Activated T-helper 1 cell treated with Interleukin-2 at 50 U/mL for 16 hours (primary cell): ENCODE data around the gene EFL1.
A peak's percentile ranks its signal among the peaks of the same experiment; 100 is the strongest.

ENCODE experiments used
- DNase-seq: peaks from one replicate; pipeline ENCODE4 v3.0.0-alpha.2; 2020; ENCODE audit warnings: low read depth

Gene EFL1

GRCh38 chr15:82124331-82125263, 137.9 kb downstream of the EFL1 start:
- DNase-seq: no peak

DNA sequence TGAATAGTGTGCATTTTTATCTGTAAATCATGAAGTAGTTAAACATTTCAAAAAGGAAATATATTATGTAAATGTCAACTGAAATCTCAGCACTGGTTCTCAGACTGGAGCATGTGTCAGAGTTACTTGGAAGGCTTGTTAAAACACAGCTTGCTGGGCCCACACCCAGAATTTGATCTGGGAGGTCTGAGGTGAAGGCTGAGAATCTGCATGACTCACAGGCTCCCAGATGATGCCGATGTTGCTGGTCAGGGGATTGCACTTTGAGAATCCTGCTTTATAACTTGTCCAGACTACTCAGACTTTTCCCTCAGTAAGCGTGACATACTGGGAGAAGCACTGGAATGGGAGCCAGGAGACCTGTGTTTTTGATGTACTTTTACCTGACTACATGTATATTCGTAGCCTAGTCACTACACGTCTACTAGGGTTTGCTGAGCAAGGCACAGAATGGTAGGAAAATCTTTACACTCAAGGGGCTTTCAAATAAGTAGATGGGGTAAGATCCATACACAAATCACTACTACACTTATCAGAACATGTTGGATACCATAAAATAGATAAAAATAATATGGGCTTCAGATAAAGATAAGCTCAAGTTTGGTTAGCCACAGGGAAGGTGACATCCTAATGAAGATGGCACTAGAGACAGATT, 139.7 kb downstream of the EFL1 start:
- no peak for DNase-seq

DNA sequence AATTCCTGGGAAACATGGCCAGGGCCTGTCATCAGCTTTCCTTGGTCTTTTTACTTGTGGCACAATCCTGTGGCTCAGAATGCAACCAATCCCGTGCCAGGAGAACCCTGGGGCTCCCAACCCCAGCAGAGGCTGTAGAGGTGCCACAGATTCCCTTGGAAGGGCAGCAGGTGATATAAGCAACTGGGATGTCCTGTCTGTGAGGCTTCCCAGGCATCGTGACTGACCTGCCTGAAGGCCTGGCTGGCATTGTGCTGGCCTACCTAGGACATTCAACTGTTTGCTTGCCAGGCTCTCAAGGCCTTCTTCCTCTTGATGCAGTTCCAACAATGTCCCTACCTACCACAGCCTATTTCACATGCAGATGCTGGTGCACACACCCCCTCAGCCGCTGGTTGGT, 144.5 kb downstream of the EFL1 start:
- no peak for DNase-seq

DNA sequence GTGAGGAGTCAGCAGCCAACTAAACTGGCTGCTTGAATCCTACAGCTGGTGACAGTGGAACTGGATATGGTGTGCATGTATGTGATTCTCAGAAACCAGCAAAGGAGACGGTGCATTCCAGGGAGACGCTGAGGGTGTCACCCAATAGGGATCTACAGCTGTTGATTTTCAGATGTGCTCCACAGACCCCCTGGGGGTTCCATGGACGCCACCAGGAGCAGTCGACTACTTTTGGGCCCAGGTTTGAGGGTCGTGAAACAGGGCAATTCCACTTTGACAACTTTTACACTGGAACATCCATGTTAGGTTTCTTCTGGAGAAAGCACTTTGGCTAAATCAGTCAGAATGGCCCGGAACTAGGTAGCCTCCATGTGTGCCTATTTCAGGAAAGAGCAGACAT, 145.2 kb downstream of the EFL1 start:
- DNase-seq: no peak

DNA sequence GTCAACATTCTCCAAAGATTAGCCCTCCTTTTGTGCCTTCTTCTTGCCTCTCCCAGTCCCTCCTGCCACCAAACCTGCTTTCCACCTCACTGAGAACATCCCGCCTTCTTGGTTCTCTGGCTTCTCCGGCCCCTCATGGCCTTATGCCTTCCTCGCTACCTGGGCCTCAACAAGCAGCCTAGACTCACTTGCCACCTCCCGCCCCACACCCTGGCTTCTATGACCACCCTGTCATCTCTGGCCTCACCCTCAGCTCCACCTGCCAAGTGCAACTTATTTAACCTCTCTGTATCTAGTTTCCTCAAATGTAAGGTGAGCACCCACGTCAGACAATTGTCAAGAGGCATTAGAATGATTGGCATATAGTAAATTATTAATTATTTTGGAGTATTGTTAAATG, 147.9 kb downstream of the EFL1 start:
- no peak for DNase-seq

DNA sequence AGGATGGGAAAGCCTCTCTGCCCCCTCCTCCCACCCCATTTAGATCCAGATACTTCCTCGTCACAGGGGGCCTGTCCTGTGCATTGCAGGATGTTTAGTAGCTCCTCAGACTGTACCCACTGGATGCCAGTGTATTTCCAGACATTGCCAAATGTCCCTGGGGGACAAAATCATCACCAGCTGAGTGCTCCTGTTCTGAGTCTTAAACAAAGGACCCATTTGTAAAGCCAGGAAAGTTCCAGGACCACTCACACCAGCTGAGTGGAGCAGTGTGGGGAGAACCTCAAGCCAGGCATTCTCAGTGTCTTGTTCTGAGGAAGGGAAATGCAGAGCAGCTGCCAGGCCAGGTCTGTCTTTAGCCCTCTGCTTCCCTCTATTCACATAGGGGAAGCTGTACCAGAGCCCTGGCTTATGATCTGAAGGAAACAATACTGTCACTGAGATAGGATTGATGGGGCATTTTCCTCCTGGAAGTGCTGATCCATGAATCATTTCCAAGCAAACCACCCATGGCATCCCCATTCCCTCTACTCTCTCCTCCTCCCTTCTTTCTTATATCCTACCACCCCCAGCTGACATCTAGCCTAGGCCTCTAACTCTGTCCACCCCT, 149.3 kb downstream of the EFL1 start:
- DNase-seq: no peak

DNA sequence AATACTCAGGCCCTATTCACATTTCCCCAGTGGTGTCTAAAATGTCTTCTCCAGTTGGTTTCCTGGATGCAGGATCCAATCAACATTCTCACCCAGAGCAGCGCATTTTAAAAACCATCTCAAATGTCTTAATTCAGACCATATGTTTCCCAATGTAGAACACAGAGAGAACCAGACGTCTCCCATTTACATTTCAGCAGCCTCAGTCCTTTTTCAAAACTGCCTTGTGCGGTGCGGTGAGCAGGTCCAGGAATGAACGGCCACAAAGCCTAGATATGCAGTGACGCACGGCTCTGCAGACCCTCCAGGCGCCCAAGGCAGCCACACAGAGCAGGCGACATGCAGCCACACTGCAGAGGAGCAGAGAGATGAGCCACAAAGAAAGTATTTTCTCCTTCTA, 150.6 kb downstream of the EFL1 start:
- no peak for DNase-seq

GRCh38 chr15:82110144-82110543, 152.4 kb downstream of the EFL1 start:
- DNase-seq: no peak

GRCh38 chr15:82108489-82109078, 153.9 kb downstream of the EFL1 start:
- peak; percentile 34 for DNase-seq

GRCh38 chr15:82106679-82107078, 155.9 kb downstream of the EFL1 start:
- DNase-seq: no peak

DNA sequence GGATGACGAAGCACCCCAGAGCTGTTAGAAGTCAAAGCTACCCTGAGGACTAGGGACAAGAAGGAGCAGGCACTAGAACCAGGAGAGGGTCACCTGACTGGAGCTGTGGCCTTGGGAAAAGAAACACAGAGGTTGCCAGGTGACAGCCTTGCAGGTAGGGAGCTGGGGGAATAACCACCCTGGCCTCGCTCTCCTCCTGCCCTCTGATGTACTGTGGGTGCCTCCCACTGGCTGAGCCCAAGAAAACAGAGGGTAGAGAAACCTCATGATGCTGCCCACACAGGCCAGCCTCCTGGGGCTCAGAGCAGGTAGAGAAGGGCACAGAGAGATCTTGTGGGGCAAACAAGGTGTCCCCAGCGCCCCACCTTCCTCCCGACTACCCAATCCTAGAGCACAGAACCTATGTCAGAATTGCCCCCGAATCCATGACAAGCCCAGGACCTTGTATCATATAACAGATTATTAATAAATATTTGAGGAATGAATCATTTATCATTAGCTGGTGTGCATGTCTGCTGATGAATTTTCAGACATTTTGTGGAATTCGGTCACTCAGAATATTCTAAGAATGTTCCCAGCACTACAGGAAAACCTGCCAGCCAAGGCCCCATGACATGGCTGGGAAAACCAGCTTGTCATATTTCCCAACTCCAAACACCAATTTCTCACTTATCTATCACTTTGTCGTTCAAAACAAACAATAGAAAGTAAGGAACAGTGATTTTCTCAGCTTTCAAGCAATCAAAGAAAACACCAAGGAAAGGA, 156.9 kb downstream of the EFL1 start:
- DNase-seq: no peak

DNA sequence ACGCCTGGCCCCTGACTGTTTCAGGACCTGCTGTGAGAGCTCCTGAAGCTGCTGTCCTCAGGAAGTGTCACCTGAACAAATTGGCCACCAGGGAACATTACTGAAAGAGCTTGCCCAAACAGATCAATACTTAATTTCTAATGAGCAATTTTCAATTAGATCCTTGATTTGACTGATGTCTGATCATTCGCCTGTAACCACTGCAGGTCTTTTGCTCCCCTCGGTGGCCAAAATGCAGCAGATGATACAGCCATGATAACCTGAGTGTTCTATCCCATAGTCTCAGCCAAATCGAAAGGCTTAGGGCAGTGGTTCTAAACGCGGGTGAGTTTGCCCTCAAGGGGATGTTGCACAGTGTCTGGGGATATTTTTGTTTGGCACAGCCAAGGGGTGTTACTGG, 159.1 kb downstream of the EFL1 start:
- no peak for DNase-seq

DNA sequence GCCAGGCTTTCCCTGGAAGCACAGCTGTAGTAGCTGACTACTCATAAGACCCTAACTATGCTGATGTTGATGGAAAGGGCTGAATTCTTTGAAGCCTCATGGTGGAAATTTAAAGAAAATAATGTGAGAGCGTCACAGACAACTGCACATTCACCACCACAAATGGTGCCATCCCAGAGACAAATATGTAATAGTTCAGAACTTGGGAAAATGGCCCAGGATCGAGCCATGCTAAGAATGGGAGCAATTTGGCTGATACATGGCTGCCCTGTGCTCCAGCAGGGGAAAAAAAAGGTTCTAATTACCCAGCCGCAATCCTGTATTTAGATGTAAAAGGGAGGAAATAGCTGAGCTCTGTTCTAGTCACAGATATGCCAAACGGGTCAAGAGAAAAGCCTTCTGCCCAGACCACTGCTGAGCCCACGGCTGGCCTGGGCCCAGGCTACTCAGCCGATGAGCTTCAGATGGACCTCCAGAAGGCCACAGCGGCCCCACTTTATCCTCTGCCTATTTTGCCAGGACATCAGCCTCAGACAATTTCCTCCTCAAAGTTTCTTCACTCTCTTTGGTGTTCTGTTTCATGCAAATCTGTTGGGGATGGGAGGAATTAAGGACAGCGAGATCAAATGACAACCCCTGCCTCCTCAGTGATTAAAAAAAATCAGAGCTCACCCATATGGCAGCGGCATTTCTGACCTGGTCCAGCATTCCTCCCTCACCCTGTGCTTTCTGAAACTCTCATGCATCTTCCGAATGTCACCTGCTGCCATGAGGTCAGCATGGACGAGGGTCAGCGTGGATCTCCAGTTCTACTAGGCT, 162.2 kb downstream of the EFL1 start:
- DNase-seq: no peak

GRCh38 chr15:82098674-82099073, 163.9 kb downstream of the EFL1 start:
- DNase-seq: no peak

GRCh38 chr15:82095803-82096202, 166.7 kb downstream of the EFL1 start:
- no peak for DNase-seq

DNA sequence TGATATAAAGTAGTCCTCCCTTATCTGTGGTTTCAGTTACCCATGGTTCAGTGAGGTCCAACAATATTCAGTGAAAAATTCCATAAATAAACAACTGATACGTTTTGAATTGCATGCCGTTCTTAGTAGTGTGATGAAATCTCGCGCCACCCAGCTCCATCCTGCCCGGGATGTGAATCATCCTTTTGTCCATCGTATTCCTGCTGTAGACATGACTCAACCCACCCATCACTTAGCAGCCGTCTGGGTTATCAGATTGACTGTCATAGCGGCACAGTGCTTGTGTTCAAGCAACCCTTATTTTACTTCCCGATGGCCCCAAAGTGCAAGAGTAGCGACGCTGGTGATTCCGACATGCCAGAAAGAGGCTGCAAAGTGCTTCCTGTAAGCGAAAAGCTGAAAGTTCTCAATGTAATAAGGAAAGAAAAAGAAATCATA, 168.7 kb downstream of the EFL1 start:
- DNase-seq: no peak

DNA sequence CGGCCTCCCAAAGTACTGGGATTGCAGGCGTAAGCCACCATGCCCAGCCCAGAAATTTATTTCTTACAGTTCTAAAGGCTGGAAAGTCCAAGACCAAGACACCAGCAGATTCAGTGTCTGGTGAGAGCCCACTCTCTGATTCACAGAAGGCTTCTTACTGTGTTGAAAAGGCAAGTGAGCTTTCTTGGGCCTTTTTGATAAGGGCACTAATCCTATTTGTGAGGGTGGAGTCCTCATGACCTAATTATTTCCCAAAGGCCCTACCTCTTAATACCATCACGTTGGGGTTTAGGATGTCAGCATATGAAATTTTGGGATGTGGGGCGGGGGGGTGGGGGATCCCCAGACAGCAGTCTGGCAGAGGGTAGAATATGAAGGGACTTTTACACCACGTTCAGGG, 169.2 kb downstream of the EFL1 start:
- DNase-seq: no peak

GRCh38 chr15:82091636-82092140, 170.8 kb downstream of the EFL1 start:
- DNase-seq: no peak

GRCh38 chr15:82086243-82086995, 176.1 kb downstream of the EFL1 start:
- no peak for DNase-seq
